22Rv1 (cell line): Measurements from ENCODE around the gene CSMD2.

Source experiments
- ZFX ChIP-seq: fragments of 450-650 bp; IDR thresholded peaks from 2 replicates; pipeline ENCODE4 v1.6.1; 2017; ENCODE audit warnings: antibody characterized with exemption, borderline replicate concordance
- TF ChIP-seq, protein P1 (sequence below): fragments of 450-650 bp; IDR thresholded peaks from 2 replicates; pipeline ENCODE4 v1.5.1; 2017; ENCODE audit warnings: mild to moderate bottlenecking

DNA sequence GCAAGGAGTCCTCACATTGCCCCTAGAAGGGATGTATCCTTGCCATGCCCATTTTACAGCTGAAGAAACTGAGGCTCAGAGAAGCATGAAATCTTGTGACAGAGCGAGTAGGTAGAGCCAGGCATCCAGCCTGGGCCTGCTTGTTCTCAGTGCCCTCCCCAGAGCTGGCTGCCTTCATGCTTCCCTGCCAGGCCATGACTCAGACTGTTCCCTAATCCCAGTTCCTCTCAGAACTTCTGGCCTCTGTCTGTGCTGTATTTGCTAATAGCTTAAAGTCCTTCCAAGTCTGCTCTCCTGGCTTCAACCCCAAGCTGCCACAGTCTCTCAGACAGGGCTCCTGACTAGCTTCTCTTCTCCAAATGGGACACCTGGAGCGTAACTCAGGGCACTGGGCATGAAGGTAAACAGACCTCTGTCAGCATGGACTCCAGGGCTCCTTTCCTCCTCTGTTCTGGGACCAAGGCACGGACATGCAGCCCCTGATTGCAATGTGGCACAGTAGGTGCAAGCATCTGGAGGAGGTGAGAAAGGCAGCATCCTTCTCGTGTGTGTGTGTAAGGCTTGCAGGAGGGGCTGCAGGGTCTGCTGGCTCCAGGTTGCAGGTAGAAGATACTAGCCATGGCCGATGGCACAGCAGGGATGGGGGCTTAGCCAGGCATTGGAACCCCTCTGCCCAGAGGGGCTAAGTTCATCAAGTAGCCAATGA, 178.5 kb downstream of the CSMD2 start:
- TF ChIP-seq, protein P1, sequence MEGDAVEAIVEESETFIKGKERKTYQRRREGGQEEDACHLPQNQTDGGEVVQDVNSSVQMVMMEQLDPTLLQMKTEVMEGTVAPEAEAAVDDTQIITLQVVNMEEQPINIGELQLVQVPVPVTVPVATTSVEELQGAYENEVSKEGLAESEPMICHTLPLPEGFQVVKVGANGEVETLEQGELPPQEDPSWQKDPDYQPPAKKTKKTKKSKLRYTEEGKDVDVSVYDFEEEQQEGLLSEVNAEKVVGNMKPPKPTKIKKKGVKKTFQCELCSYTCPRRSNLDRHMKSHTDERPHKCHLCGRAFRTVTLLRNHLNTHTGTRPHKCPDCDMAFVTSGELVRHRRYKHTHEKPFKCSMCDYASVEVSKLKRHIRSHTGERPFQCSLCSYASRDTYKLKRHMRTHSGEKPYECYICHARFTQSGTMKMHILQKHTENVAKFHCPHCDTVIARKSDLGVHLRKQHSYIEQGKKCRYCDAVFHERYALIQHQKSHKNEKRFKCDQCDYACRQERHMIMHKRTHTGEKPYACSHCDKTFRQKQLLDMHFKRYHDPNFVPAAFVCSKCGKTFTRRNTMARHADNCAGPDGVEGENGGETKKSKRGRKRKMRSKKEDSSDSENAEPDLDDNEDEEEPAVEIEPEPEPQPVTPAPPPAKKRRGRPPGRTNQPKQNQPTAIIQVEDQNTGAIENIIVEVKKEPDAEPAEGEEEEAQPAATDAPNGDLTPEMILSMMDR, result no peak
- no peak for TF ChIP-seq ZFX
